ENCODE measurements around the gene CCDC152. TPM values are rescaled to one million over a fixed set of nuclear protein-coding genes. Genes with fewer than 3 reads are reported as not detected.

Gene CCDC152
- total and polyA plus RNA-seq, 10 of the 15 experiments (the other 5 are each of a cell fraction or from before 2014, with no cell fraction given), result 0.12 to 25.8 (median 13.5) TPM

DNA sequence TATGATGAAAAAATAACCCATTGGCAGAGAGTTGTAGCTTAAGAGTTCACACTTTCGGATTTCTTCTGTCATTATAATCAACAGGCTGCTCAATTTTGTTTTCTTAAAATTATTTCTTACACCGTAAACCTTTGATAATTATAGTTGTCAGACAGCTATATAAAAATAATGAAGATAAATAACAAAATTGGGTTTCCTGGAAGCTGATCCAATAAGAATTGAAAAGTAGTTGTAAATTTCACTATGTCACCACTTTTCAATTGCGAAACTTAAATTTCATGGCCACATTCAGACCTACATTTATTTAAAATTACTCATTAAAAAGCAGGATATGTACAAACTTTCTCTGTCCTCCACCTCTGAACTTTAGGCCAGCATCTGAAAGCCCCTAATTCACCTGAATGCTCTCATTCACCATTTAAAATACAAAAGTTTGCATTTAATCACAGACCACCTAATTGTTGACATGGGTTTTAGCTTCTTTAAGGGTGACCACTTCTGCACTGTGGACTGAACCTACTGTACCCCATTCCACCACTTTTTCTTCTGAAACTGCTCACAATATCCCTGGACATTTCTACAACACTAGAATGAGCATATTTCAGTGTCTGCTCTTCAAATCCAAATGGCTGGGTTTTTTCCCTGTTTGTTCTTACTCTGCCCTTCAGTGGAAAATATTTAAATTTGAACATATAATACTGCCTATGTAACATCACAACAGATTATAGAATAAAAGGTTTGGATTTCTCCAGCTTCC is 54.4 kb downstream of the CCDC152 start:
- Histone ChIP-seq H3K9ac (ENCODE audit: control insufficient read depth, insufficient read depth, low read length) (no peak overlapping the region), H4K20me1 (ENCODE audit: control insufficient read depth, insufficient read depth) (no peaks in the 10 kb centered on the region), H3K27me3 (replicated peaks in 1 of 2; ENCODE audit: control insufficient read depth in 2 of 2, insufficient read depth in 2 of 2, low read length in 1 of 2) (no peaks in the 10 kb centered on the region), H3K27ac (ENCODE audit: control insufficient read depth, insufficient read depth) (no peak overlapping the region), H3K36me3 (ENCODE audit: control insufficient read depth in 2 of 2, insufficient read depth in 2 of 2, low read length in 1 of 2) (no peaks in the 10 kb centered on the region), H3K4me3 (no peak overlapping the region), H3K79me2 (ENCODE audit: control insufficient read depth, insufficient read depth, low read length) (no peaks in the 10 kb centered on the region), H2AFZ (ENCODE audit: control insufficient read depth, low read depth, low read length) (no peak overlapping the region), H3K9me3 (replicated peaks; ENCODE audit: control insufficient read depth, insufficient read depth, low read length) (no peaks in the 10 kb centered on the region), H3K4me1 (ENCODE audit: control insufficient read depth, insufficient read depth, low read length) (no peaks in the 10 kb centered on the region), H3K4me2 (ENCODE audit: control insufficient read depth, insufficient read depth) (no peak overlapping the region)
- POLR2A ChIA-PET, result interaction anchor here (0.6 to 2.6 kb wide), 5 partner anchors 9 to 886 kb away, joined by 3 to 9 read pairs (median 3); partner anchors contain the start of gene FBXO4
- no peak for DNase-seq (ENCODE audit: low read depth, low spot score)
- WGBS (ENCODE audit: insufficient coverage, insufficient replicate concordance, low lambda C conversion rate, missing lambda C conversion rate), result 81% methylated on average over 3 of the region's 3 CpGs
- in situ Hi-C loops (cut with MboI) (no loop called here), intact Hi-C loops (cut with micrococcal nuclease; ENCODE audit: unreplicated experiment) (no loop called here)
- no peak for ATAC-seq
- CTCF ChIA-PET, result interaction anchor here (0.9 to 1.5 kb wide), 8 partner anchors 9 to 205 kb away, joined by 3 to 5 read pairs (median 4); no protein-coding TSS in a partner anchor
- SMC1A ChIA-PET (ENCODE audit: uncharacterized antibody, unreplicated experiment), result interaction anchor here (0.7 to 4.5 kb wide), 12 partner anchors 9 to 254 kb away, joined by 3 to 34 read pairs (median 6); no protein-coding TSS in a partner anchor
- no TSS peak for BruUV-seq (replicated peaks)
- RAD21 ChIA-PET (ENCODE audit: unreplicated experiment), result interaction anchor here (1.1 to 2.0 kb wide), 9 partner anchors 9 to 79 kb away, joined by 3 to 8 read pairs (median 5); no protein-coding TSS in a partner anchor
- FAIRE-seq, result no peak
- TF ChIP-seq, protein P1, sequence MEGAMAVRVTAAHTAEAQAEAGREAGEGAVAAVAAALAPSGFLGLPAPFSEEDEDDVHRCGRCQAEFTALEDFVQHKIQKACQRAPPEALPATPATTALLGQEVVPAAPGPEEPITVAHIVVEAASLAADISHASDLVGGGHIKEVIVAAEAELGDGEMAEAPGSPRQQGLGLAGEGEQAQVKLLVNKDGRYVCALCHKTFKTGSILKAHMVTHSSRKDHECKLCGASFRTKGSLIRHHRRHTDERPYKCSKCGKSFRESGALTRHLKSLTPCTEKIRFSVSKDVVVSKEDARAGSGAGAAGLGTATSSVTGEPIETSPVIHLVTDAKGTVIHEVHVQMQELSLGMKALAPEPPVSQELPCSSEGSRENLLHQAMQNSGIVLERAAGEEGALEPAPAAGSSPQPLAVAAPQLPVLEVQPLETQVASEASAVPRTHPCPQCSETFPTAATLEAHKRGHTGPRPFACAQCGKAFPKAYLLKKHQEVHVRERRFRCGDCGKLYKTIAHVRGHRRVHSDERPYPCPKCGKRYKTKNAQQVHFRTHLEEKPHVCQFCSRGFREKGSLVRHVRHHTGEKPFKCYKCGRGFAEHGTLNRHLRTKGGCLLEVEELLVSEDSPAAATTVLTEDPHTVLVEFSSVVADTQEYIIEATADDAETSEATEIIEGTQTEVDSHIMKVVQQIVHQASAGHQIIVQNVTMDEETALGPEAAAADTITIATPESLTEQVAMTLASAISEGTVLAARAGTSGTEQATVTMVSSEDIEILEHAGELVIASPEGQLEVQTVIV (IDR thresholded peaks at IDR 0.05; ENCODE audit: borderline replicate concordance, partially characterized antibody), result no peak
- TF ChIP-seq SMAD1 (IDR thresholded peaks at IDR 0.05; ENCODE audit: low read depth, partially characterized antibody) (no peak), LARP7 (IDR thresholded peaks at IDR 0.05) (no peak), MEF2B (IDR thresholded peaks at IDR 0.05; ENCODE audit: partially characterized antibody, poor library complexity, severe bottlenecking) (no peak), NFXL1 (IDR thresholded peaks at IDR 0.05; ENCODE audit: borderline replicate concordance) (no peak)
- TF ChIP-seq, protein P2, sequence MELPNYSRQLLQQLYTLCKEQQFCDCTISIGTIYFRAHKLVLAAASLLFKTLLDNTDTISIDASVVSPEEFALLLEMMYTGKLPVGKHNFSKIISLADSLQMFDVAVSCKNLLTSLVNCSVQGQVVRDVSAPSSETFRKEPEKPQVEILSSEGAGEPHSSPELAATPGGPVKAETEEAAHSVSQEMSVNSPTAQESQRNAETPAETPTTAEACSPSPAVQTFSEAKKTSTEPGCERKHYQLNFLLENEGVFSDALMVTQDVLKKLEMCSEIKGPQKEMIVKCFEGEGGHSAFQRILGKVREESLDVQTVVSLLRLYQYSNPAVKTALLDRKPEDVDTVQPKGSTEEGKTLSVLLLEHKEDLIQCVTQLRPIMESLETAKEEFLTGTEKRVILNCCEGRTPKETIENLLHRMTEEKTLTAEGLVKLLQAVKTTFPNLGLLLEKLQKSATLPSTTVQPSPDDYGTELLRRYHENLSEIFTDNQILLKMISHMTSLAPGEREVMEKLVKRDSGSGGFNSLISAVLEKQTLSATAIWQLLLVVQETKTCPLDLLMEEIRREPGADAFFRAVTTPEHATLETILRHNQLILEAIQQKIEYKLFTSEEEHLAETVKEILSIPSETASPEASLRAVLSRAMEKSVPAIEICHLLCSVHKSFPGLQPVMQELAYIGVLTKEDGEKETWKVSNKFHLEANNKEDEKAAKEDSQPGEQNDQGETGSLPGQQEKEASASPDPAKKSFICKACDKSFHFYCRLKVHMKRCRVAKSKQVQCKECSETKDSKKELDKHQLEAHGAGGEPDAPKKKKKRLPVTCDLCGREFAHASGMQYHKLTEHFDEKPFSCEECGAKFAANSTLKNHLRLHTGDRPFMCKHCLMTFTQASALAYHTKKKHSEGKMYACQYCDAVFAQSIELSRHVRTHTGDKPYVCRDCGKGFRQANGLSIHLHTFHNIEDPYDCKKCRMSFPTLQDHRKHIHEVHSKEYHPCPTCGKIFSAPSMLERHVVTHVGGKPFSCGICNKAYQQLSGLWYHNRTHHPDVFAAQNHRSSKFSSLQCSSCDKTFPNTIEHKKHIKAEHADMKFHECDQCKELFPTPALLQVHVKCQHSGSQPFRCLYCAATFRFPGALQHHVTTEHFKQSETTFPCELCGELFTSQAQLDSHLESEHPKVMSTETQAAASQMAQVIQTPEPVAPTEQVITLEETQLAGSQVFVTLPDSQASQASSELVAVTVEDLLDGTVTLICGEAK (IDR thresholded peaks at IDR 0.05; ENCODE audit: borderline replicate concordance), result no peak
- TF ChIP-seq, protein P3, sequence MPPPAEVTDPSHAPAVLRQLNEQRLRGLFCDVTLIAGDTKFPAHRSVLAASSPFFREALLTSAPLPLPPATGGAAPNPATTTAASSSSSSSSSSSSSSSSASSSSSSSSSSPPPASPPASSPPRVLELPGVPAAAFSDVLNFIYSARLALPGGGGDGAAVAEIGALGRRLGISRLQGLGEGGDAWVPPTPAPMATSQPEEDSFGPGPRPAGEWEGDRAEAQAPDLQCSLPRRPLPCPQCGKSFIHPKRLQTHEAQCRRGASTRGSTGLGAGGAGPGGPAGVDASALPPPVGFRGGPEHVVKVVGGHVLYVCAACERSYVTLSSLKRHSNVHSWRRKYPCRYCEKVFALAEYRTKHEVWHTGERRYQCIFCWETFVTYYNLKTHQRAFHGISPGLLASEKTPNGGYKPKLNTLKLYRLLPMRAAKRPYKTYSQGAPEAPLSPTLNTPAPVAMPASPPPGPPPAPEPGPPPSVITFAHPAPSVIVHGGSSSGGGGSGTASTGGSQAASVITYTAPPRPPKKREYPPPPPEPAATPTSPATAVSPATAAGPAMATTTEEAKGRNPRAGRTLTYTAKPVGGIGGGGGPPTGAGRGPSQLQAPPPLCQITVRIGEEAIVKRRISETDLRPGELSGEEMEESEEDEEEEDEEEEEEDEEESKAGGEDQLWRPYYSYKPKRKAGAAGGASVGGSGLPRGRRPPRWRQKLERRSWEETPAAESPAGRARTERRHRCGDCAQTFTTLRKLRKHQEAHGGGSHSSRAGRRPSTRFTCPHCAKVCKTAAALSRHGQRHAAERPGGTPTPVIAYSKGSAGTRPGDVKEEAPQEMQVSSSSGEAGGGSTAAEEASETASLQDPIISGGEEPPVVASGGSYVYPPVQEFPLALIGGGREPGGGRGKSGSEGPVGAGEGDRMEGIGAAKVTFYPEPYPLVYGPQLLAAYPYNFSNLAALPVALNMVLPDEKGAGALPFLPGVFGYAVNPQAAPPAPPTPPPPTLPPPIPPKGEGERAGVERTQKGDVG (CRISPR knock-in tag; IDR thresholded peaks at IDR 0.05), result no peak
- TF ChIP-seq, protein P4, sequence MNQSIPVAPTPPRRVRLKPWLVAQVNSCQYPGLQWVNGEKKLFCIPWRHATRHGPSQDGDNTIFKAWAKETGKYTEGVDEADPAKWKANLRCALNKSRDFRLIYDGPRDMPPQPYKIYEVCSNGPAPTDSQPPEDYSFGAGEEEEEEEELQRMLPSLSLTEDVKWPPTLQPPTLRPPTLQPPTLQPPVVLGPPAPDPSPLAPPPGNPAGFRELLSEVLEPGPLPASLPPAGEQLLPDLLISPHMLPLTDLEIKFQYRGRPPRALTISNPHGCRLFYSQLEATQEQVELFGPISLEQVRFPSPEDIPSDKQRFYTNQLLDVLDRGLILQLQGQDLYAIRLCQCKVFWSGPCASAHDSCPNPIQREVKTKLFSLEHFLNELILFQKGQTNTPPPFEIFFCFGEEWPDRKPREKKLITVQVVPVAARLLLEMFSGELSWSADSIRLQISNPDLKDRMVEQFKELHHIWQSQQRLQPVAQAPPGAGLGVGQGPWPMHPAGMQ (IDR thresholded peaks at IDR 0.05; ENCODE audit: borderline replicate concordance), result no peak
